HepG2 (cell line): Measurements from ENCODE around the gene BRIP1. TPM values are rescaled to one million over a fixed set of nuclear protein-coding genes. Genes with fewer than 3 reads are reported as not detected.

ENCODE experiments used
- ATAC-seq: fragments of 200-7000 bp; cut with Tn5 transposase; 3 replicates; pipeline ENCODE4 v1.9.1; 2020; ENCODE audit warnings: mild to moderate bottlenecking, moderate library complexity
- BruUV-seq: library from RNA; stranded (reverse); fragments of 400-500 nt; replicated peaks from 2 replicates; lab custom pipeline; 2021; lab: Mats Ljungman, UMichigan
- CTCF ChIA-PET: fragments of 300-600 bp; formaldehyde crosslinking; extraction: SDS; loops from one replicate; lab custom pipeline; 2021; ENCODE audit warnings: low total read pairs, inconsistent platforms, low intra/inter-chr PET ratio; lab: Yijun Ruan, JAX
- POLR2A ChIA-PET: fragments of 350-600 bp; sonication (Branson Sonifier 250); formaldehyde crosslinking; loops from one replicate; lab custom pipeline; 2020; ENCODE audit warnings: antibody characterized with exemption, inconsistent platforms; lab: Yijun Ruan, JAX
- DNase-seq: peaks from one replicate; pipeline ENCODE4 v3.0.0-alpha.2; 2015; ENCODE audit warnings: low spot score
- FAIRE-seq: peaks from 3 replicates; lab custom pipeline; 2011; peaks lifted over from hg19 to GRCh38; lab: Jason Lieb, UNC
- H2AFZ ChIP-seq: one replicate; pipeline ENCODE4 v1.6.1; 2011; ENCODE audit warnings: low read length, inconsistent platforms
- H3K27ac ChIP-seq: fragments of 300-600 bp; 3 replicates; pipeline ENCODE4 v1.8.0; 2011; ENCODE audit warnings: mixed run types, mild to moderate bottlenecking, mixed read lengths, low read length, inconsistent platforms; ENCODE audit not compliant: insufficient read depth; ENCODE audit errors: extremely low read length
- H3K27me3 ChIP-seq, 2 experiments: fragments of 200-600 bp in 1 of 2; 2 replicates in 1 of 2; 3 replicates in 1 of 2; pipeline versions ENCODE4 v1.6.0 to v1.8.0; 2011; ENCODE audit warnings: low read length in 2 of 2, mild to moderate bottlenecking in 2 of 2, moderate library complexity in 2 of 2, inconsistent platforms in 1 of 2; ENCODE audit not compliant: insufficient read depth in 2 of 2, control insufficient read depth in 1 of 2
- H3K36me3 ChIP-seq, 2 experiments: fragments of 200-600 bp in 1 of 2; replicated peaks in 1 of 2; 2 replicates in 1 of 2; 3 replicates in 1 of 2; pipeline versions ENCODE4 v1.5.1 to v1.8.0; 2011; ENCODE audit warnings: low read length in 2 of 2, inconsistent platforms in 1 of 2; ENCODE audit not compliant: insufficient read depth in 2 of 2, control insufficient read depth in 1 of 2
- H3K4me1 ChIP-seq: 2 replicates; pipeline ENCODE4 v1.5.1; 2012; ENCODE audit warnings: low read length, inconsistent platforms; ENCODE audit not compliant: insufficient read depth
- H3K4me2 ChIP-seq: 2 replicates; pipeline ENCODE4 v1.6.0; 2011; ENCODE audit warnings: low read depth, low read length, inconsistent platforms
- H3K4me3 ChIP-seq, 3 experiments: fragments of 200-600 bp in 1 of 3; sonication (generic), shearing (Covaris generic) in 1 of 3; replicated peaks in 1 of 3; 2 replicates each; pipeline ENCODE4 v1.5.1; 2011 to 2016; ENCODE audit warnings: low read length in 3 of 3, inconsistent platforms in 2 of 3, low read depth in 2 of 3, mild to moderate bottlenecking in 2 of 3, control low read depth in 1 of 3, mixed read lengths in 1 of 3; ENCODE audit not compliant: insufficient read depth in 1 of 3
- H3K79me2 ChIP-seq: one replicate; pipeline ENCODE4 v1.6.1; 2011; ENCODE audit warnings: low read length, inconsistent platforms; ENCODE audit not compliant: insufficient read depth
- H3K9ac ChIP-seq: 2 replicates; pipeline ENCODE4 v1.6.0; 2011; ENCODE audit warnings: mild to moderate bottlenecking, low read depth, low read length, inconsistent platforms; ENCODE audit not compliant: insufficient read depth
- H3K9me3 ChIP-seq: 2 replicates; pipeline ENCODE4 v1.5.1; 2012; ENCODE audit warnings: mild to moderate bottlenecking, low read length
- H4K20me1 ChIP-seq: 2 replicates; pipeline ENCODE4 v1.6.0; 2011; ENCODE audit warnings: inconsistent platforms, mild to moderate bottlenecking, low read length, moderate library complexity; ENCODE audit not compliant: insufficient read depth
- ARNT ChIP-seq: fragments of 450-650 bp; IDR thresholded peaks from 2 replicates; pipeline ENCODE4 v1.6.1; 2017
- JUND ChIP-seq: sonication (generic); formaldehyde crosslinking; IDR thresholded peaks from 2 replicates; pipeline ENCODE4 v1.8.0; 2022; ENCODE audit warnings: mild to moderate bottlenecking, missing genetic modification reagents
- NFKB2 ChIP-seq: sonication (generic); formaldehyde crosslinking; IDR thresholded peaks from 2 replicates; pipeline ENCODE4 v1.4.0; 2020; ENCODE audit warnings: missing genetic modification reagents, borderline replicate concordance
- NFYB ChIP-seq: sonication (generic); formaldehyde crosslinking; IDR thresholded peaks from 2 replicates; pipeline ENCODE4 v1.4.0; 2020; ENCODE audit warnings: missing genetic modification reagents
- ZNF619 ChIP-seq: sonication (generic); formaldehyde crosslinking; IDR thresholded peaks from 2 replicates; pipeline ENCODE4 v1.4.0; 2020; ENCODE audit warnings: mild to moderate bottlenecking, missing genetic modification reagents
- WGBS: methylation state at CpG from one replicate; pipeline ENCODE4 v1.1.6; 2017; ENCODE audit warnings: low lambda C conversion rate; 5-methylcytosine and 5-hydroxymethylcytosine counted together
- in situ Hi-C: cut with HindIII; loops from 2 replicates; pipeline ENCODE4 v1.10.0; 2017; ENCODE audit warnings: low pct_unique_long_range_greater_than_20kb; ENCODE audit not compliant: extremely low pct_ligation_motif_present
- intact Hi-C: fragments of 100-400 bp; cut with micrococcal nuclease; formaldehyde crosslinking; loops from one replicate; pipeline ENCODE4 v1.10.0; 2022; ENCODE audit not compliant: unreplicated experiment
- polyA plus RNA-seq, 8 experiments: library from polyadenylated mRNA; depleted of rRNA in 3 of 8; stranded (reverse) in 7 of 8; unstranded in 1 of 8; fragments of >200 nt; fragmentation: Illumina TruSeq in 4 of 8; extraction: Trizol in 4 of 8; gene quantifications; 2 replicates each; pipeline versions ENCODE4 v1.2.1 to v1.2.3, GENCODE V29; 2011 to 2016; ENCODE audit warnings: low read depth in 4 of 8, missing spikeins in 1 of 8, mixed read lengths in 1 of 8; ENCODE audit not compliant: insufficient read depth in 1 of 8
- total RNA-seq, 5 experiments: library from RNA; depleted of rRNA; stranded (reverse); fragments of >200 nt; fragmentation: Illumina TruSeq; extraction: Trizol; gene quantifications; 2 replicates each; pipeline ENCODE4 v1.2.3, GENCODE V29; 2016; ENCODE audit warnings: low read depth in 1 of 5
- TF ChIP-seq, protein P1 (sequence below): IDR thresholded peaks from 2 replicates; pipeline ENCODE4 v1.6.1; 2016; ENCODE audit warnings: missing biosample characterization, missing genetic modification reagents, low read depth
- TF ChIP-seq, protein P2 (sequence below): sonication (generic); formaldehyde crosslinking; IDR thresholded peaks from 2 replicates; pipeline ENCODE4 v1.9.0; 2021; ENCODE audit warnings: missing genetic modification reagents, mild to moderate bottlenecking, borderline replicate concordance

BRIP1 gene
- total and polyA plus RNA-seq, 2 of the 13 experiments (the other 11 are each of a cell fraction or from before 2014, with no cell fraction given), result 3.8 to 27.7 TPM

DNA sequence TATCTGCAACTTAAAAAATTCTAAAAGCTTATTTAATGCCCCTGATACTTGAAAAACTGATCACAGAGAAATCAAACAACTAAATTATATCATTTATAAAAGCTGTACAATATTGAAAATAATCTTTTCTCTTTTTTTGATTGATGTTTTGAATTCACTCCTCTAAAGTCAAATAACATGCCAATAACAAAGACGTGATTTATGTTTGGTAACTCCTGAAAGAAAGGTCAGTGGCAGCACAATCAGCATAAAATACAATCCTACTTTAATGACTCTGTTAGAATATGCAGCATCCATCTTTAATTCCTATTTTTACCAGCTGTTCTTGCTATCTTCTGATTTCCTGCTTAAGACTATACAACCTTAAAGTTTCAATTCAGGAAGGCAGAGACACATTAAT, 221.6 kb downstream of the BRIP1 start:
- Histone ChIP-seq H4K20me1 (no peaks in the 10 kb centered on the region), H3K36me3 (no peaks in the 10 kb centered on the region), H3K4me3 (no peak overlapping the region), H3K9me3 (no peaks in the 10 kb centered on the region), H3K9ac (no peak overlapping the region), H3K79me2 (no peaks in the 10 kb centered on the region), H3K27me3 (no peaks in the 10 kb centered on the region; a peak in 1 of 5 replicates), H3K27ac (no peak overlapping the region), H3K4me1 (no peaks in the 10 kb centered on the region), H3K4me2 (no peak overlapping the region), H2AFZ (no peak overlapping the region)
- intact Hi-C loops, result no loop called here
- ATAC-seq (no peak), DNase-seq (no peak), FAIRE-seq (no peak)
- 0% methylated on average over 1 of the region's 1 CpG for WGBS
- ChIA-PET CTCF (no interaction called here), POLR2A (no interaction called here)
- TF ChIP-seq ARNT (no peak), NFKB2 (CRISPR knock-in tag) (no peak), JUND (CRISPR knock-in tag) (no peak), ZNF619 (no peak), NFYB (CRISPR knock-in tag) (no peak)
- TF ChIP-seq, protein P1, sequence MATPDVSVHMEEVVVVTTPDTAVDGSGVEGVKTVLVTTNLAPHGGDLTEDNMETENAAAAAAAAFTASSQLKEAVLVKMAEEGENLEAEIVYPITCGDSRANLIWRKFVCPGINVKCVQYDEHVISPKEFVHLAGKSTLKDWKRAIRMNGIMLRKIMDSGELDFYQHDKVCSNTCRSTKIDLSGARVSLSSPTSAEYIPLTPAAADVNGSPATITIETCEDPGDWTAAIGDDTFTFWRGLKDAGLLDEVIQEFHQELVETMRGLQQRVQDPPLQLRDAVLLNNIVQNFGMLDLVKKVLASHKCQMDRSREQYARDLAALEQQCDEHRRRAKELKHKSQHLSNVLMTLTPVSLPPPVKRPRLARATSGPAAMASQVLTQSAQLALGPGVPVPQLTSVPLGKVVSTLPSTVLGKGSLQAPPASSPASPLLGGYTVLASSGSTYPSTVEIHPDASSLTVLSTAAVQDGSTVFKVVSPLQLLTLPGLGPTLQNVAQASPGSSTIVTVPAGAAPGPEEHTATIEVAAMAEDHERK (CRISPR knock-in tag), result no peak
- TF ChIP-seq, protein P2, sequence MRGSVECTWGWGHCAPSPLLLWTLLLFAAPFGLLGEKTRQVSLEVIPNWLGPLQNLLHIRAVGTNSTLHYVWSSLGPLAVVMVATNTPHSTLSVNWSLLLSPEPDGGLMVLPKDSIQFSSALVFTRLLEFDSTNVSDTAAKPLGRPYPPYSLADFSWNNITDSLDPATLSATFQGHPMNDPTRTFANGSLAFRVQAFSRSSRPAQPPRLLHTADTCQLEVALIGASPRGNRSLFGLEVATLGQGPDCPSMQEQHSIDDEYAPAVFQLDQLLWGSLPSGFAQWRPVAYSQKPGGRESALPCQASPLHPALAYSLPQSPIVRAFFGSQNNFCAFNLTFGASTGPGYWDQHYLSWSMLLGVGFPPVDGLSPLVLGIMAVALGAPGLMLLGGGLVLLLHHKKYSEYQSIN (CRISPR knock-in tag), result no peak
- BruUV-seq, result no TSS peak
- in situ Hi-C loops, result no loop called here
